Retina (tissue), 1 donor: ENCODE results near the gene SIRT6.
"Not testable (repeated sequence)": the region's sequence is repeated elsewhere in the genome, so short reads cannot be mapped to it uniquely, and the experiment has no call there.

ENCODE experiments used
- DNase-seq: peaks from one replicate; pipeline ENCODE4 v3.0.0-alpha.2; 2016

The SIRT6 gene

DNA sequence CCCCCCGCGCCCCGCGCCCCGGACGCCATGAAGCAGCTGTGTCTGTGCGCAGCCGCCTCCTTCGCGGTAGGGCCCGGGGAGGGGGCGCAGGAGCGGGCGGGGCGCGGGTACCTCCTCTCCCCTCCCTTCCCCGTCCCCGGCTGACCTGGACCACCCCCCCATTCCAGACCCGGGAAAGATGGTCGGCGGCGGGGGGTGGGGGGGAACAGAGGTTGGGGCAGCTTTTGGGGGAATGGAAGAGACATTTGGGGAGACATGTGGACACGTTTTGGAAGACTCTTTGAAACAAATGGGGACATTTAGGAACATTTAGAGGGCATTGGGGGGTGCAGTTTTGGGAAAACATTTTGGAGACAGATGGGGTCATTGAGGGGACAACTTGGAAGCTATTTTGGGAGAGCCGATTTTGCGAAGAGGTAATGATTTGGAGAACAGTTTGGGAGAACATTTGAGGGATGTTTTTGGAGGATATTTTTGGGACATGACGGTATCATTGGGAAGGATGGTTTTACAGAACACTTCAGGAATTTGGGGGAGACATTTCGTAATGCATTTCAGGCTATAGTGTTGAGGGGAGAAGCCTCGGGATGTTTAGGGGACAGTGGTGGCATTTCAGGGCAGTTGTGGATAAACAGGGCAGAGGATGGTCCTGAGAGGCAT lies 16.2 kb upstream of the SIRT6 start:
- no peak for DNase-seq

GRCh38 chr19:4197625-4198466 lies 15.5 kb upstream of the SIRT6 start:
- peak; percentile 39 for DNase-seq

DNA sequence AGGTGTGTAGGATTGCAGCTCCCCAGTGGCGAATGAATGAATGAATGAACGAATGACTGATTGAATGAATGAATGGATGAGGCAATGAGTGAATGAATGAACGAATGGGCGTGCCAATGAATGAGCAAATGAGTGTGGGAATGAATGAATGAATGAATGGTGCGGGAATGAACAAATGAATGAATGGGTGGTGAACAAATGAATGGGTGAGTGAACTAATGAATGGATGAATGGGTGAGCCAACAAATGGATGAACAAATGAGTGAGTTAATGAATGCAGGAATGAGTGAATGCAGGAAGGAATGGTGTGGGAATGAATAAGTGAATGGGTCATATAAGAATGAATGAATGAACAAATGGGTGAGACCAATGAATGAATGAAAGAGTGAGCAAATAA lies 14.9 kb upstream of the SIRT6 start:
- no peak for DNase-seq

DNA sequence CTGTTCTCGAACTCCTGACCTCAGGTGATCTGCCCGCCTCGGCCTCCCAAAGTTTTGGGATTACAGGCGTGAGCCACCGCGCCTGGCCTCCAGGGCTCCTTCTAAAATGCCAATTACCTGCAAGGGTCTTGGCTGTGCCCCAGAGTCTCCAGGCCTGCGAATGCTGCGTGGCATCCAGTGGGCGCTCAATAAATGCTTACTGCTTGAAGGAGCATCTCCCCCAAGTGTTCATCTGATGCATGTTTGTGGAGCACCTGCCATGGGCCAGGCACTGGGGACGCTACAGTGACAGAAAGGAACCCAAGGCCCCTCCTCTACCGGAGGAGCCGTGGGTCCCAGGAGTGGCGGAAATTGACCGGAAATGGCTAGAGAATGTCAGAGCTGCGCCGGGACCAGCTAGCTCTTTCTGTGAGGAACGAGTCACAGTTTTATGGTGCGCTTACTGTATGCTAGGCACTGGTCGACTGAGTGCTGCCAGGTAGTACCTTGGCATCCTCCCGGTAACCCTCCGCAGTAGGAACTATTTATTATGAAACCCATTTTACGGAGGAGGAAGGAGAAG lies 14.3 kb upstream of the SIRT6 start:
- no peak for DNase-seq

- DNase-seq = no peak
These were observed 13.6 kb upstream of the SIRT6 start for GRCh38 chr19:4196009-4196408.

DNA sequence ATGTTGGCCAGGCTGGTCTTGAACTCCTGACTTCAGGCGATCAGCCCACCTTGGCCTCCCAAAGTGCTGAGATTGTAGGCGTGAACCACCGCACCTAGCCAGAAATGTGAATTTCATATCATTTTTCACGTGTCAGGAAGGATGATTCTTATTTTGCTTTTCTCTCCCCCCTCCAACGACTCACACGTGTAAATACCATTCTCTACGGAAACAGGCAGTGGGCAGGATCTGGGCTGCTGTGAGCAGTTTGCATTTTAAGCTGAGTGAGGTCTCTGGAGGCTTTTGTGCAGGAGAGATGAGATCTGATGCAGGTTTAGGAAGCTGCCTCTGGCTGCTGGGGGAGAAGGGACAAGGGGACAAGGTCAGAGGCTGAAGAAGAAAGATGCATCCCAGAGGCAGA lies 12.0 kb upstream of the SIRT6 start:
- DNase-seq = no peak

- not testable (repeated sequence) for DNase-seq
These were observed 10.2 kb upstream of the SIRT6 start for GRCh38 chr19:4192537-4192936.

DNA sequence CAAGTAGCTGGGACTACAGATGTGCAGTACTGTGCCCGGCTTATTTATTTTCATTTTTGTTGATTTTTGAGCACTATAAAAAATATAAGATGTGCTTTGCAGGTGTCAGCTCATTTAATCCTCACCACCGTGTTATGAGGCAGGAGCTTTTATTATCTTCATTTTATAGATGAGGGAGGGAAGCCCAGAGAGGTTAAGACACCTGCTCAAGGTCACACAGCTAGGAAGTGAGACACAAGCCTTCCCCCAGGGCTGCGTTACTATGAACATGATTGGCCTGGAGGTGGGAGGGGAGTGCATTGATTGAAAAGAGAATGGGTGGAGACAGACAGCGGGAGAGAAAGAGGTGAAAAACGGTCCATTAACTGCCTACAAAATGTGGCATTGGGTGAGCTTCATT lies 7.3 kb upstream of the SIRT6 start:
- DNase-seq = no peak

DNA sequence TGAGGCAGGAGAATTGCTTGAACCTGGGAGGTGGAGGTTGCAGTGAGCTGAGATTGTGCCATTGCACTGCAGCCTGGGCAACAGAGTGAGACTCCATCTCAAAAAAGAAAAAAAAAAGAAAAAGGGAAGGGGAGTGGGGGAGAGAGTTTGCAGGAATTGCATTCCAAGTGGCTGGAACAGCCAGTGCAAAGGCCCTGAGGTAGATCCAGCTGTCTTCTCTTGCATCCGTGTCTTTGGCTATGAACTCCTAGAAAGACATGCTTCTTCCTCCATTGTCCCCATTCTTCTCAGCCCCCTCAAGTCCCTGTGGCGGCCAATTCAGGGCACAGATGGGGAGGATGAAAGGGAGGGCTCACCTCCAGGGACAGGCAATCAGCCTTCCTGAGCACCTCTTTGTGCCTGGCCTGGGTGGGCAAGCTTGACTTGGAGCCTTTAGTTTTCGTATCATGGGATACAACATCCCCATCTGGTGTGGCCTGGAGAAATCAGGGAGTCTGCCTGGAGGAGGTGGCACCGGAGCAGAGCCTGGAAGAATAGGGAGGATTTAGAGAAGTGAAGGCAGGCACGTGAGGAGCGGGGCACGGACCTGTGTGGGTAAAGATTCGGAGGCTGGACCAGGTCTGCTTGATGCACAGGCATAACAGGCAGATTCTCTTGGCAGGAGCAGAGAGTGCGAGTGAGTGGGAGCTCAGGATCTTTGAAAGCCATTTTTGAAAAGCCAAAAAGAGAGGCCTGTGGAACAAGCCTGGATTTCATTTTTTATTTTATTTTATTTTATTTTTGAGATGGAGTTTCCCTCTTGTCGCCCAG lies 5.2 kb upstream of the SIRT6 start:
- no peak for DNase-seq

- peak; percentile 77 for DNase-seq
These were observed 4.0 kb upstream of the SIRT6 start for GRCh38 chr19:4186087-4186993.

DNA sequence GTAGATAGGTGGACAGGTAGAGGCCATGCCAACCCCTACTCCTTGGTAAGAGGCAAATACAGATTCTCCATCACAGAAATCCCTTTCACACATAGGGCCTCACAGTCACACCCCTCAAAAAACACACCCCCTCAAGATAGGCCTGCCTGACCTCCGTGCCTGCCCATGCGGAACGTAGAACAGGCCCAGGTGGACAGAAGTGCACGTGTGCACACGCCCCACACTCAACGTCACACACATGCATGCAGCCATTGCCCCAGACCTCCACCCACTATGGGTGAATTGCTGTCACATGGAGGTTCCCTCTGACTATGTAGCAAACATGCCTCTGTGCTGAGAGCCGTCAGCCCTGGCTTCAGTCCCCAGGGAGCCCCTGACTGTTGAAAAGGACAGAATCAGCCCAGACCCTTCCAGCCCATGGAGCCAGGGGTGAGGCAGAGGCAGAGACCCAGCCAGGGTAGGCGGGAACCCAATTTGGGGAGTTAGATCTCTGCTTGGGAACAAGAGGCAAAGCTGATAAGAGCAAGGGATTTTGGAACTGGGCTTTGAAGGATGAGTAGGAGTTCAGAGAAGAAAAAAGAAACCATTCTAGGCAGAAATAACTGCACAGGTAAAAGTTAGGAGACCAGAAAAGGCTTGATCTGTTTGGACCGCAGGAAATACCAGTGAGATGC lies 3.2 kb upstream of the SIRT6 start:
- no peak for DNase-seq

DNA sequence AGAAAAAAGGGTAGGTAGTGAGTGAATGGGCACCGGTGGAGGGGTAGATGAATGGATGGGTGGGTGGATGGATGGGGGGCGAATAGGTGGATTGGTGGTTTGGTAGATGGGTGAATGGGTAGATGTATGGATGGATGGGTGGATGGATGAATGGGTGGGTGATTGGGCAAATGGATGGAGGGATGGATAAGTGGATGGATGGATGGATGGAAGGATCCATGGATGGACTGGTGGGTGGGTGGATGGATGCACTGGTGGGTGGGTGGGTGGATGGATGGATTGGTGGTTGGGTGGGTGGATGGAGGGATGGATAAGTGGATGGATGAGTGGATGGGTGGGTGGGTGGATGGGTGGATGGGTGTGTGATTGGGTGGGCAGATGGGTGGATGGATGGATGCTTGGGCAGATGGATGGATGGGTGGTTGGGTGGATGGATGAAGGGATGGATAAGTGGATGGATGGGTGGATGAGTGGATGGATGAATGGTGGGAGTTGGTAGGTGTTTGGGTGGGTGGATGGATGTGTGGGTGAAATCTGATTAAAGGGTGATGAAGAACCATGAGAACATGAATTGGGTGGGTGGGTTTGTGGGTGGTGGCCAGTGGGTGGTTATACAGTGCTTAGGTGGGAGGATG lies 2.5 kb upstream of the SIRT6 start:
- DNase-seq = no peak

GRCh38 chr19:4183967-4184717 lies 1.8 kb upstream of the SIRT6 start:
- no peak for DNase-seq

- no peak for DNase-seq
These were observed 1.3 kb downstream of the SIRT6 start for GRCh38 chr19:4181053-4181508.

DNA sequence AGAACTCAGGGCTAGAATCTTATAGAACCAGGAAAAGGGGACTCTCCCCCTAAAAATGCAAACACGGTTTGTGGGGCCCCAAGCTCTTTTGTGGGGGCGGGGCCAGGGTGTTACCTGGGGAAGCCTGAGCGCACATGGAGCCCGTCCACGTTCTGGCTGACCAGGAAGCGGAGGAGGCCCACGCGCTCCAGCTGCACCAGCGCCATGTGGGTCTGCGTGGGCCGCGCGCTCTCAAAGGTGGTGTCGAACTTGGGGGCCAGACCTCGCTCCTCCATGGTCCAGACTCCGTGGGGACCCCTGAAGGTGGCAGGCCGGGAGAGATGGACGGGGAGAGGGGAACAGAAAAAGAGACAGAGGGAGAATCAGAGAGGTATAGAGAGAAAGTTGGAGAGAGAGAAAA lies 3.4 kb downstream of the SIRT6 start:
- DNase-seq = no peak

GRCh38 chr19:4177146-4177545 lies 5.2 kb downstream of the SIRT6 start:
- no peak for DNase-seq

- no peak for DNase-seq
These were observed 6.8 kb downstream of the SIRT6 start for GRCh38 chr19:4175669-4175931.

- DNase-seq = no peak
These were observed 7.3 kb downstream of the SIRT6 start for GRCh38 chr19:4174895-4175668.

GRCh38 chr19:4174213-4174894 lies 8.0 kb downstream of the SIRT6 start:
- no peak for DNase-seq
